Measurements from ENCODE around the gene PSMG4.
A peak's percentile ranks its signal among the peaks of the same experiment; 100 is the strongest.
"Not testable (repeated sequence)": the region's sequence is repeated elsewhere in the genome, so short reads cannot be mapped to it uniquely, and the experiment has no call there.

PSMG4 gene

DNA sequence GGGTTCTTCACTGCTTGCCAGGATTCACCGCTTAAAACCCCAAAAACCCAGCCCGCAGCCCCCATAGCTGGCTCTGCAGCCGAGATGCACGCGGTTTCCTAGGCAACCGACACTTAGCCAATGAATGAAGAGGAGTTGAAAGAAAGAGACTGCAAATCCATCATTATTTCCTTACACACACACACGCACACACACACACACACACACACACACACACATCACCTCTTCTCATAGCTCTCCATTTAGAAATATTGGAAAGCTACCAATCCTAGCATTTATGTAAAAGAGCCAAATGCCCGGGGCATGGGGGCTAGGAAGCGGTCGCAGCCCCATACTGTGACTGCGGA, 27.9 kb upstream of the PSMG4 start:
- no peak for DNase-seq

DNA sequence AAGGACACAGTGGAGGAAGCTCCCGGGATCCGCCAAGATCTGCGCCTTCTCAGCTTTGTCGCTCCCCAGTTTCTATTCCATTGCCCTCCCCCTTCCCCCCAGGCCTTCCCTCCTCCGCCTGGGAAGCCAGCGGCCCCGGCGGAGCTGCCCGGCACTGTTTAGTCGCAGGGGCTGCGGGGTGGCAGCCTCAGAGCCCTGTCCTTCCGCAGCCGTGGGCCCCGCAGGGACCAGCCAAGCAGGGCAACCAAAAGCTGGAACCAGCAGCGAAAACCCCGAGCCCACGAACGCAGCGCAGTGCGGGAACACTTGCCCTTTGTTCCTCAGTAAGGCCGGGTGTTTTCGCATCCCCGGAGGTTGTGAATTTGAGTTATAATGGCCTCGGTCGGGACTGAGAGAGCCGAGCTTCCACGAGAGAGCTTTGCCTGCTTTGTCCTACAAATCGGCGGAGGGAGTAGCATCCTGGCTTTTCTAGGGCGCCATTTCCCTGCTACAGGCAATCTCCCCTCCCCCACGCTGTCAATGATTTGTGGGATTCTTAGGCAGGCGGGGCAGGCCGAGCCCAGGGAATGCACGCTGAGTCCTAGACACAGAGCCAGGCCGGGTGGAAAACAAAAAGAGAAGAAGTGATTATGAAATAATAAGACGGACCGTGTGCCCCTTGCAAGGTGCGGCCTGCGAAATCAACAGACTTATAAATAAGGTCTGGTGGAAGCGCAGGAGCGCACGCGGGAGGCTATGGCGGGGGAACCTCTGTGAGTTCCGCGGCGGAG, 27.3 kb upstream of the PSMG4 start:
- DNase-seq: no peak

DNA sequence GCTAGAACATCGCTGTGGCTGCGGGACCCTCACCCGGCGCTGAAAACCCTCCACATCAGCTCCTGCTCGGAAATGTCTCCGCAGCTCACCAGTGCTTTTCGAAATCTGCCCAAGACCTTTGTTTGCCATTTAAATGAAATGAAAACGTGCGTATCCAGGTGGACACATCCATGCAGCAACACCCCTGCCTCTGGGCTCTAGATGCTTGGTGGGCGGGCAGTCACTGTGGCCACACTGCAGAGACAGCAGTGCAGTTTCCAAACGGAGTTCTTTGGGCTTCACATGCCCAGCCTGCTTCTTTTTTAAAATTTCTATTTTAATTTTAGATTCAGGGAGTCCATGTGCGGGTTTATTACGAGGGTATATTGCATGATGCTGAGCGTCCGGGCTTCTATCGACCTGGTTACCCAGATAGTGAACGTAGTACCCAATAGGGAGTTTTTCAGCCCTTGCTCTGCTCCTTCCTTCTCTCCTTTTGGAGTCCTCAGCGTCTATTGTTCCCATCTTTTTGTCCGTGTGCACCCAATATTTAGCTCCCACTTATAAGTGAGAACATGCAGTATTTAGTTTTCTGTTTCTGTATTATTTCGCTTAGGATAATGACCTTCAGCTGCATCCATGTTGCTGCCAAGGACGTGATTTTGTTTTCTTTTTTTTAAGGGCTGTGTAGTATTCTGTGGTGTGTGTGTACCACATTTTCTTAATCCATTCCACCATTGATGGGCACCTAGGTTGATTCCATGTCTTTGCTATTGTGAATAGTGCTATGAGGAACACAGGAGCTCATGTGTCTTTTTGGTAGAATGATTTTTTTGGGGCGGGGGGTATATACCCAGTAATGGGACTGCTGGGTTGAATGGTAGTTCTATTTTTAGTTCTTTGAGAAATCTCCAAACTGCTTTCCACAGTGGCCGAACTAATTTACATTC, 26.5 kb upstream of the PSMG4 start:
- no peak for DNase-seq

- no peak for DNase-seq
Observed at GRCh38 chr6:3233321-3233720, 25.4 kb upstream of the PSMG4 start.

DNA sequence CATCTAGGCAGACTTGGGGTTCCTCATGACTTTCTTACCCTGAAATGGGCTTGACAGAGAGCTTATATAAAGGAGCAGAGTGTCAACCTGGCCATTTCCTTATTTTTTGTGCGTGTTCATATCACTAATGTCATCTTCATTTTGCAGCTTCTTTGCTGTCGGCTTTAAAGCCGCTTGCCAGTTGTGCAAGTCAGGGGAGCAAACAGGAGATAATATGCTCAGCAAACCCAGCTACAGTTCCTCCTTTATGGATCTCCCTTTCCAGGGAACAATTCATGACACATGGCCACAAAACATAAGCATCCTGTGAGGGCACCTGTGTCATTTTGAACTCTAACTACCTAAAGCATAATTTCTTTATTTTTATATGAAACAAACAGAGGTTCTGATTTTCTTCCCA, 24.8 kb upstream of the PSMG4 start:
- DNase-seq: no peak

GRCh38 chr6:3235486-3235885, 23.3 kb upstream of the PSMG4 start:
- no peak for DNase-seq

DNA sequence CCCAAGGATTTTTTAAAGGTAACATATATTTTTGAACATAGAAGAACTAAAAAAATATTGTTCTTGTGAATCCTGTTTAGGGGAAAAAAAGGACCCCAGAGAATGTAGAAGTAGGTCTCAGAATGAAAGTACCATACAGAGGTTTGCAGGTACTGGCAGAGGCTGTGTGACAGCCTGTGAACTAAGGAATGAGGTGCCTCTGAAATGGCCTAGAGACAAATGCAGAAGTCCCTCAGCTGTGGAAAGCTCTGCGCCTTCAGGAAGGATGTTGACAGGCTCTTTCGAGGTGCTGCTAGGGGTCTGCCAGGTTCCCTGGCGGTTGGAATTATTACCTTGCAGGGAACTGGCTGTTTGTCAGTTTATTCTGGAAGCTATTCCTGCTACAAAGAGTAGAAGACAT, 22.7 kb upstream of the PSMG4 start:
- DNase-seq: no peak

DNA sequence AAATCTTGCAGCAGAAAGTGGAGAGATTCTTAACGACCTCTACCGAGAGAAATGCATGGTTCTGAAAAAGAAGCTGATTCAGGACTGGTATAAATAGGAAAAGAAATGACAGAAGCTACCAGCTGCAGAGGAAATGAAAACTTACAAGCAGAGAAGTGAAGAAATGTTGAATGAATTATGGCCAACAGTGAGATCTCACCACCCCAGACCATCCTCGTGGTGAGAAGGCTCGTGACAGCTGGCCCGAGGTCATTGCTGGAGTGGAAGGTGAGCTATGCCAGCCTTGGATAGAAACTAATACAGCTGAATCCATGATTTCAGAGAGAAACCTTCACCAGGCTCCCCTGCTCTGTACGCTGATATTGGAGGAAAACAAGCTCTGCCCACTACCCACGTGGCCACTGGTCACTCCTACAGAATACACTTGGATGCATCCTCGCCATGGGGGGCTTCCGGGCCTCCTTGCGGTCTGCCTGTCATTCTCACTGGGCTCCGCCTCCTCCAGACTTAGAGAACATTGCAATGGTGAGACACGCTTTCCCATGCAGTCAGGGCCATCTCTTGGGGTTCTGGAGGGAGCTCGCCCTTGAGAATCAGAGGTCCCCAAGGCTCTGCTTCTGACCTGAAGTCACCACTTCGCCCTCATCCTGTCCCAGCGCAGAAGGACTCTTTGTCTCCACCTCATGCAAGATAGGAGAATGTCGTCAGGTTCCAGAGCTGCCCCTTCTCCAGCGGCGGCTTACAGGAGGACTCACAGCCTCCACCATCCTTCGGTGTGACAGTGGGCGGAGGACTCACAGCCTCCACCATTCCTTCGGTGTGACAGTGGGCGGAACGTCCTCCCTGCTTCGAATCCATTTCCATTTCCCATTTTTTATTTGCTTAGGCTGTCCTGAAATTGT, 20.7 kb upstream of the PSMG4 start:
- no peak for DNase-seq

DNA sequence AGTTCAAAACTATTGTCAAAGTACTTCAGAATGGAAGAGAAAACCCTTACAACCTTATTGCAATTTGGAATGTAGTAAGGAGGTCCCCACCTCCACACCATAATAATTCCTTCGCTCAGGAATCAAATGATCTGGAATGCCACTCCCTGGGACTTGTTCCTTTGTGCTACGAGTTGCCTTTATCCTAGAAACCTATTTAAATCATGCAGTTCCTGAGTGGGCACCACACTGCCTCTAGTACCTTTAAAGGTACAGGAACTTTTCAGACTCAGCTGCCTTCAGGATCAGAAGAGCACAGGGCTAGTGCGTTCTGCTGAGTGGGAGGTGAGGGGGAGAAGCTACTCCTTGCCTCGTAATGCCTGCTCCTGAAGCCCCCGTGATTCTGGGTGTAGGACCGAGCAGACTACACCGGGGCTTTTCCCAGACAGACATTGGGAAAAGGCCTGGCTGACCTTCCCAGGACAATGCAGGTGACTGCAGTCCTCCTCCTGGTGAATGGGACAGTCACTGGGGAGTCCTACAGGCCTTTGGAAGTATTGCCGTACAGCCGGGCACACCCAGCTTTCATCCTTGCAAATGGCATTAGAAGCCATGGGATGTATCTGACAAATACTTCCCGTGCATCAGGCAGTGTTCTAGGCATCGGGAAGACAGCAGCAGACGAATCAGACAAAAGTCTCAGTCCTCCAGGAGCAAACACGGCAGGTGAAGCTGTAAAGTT, 19.5 kb upstream of the PSMG4 start:
- DNase-seq: no peak

DNA sequence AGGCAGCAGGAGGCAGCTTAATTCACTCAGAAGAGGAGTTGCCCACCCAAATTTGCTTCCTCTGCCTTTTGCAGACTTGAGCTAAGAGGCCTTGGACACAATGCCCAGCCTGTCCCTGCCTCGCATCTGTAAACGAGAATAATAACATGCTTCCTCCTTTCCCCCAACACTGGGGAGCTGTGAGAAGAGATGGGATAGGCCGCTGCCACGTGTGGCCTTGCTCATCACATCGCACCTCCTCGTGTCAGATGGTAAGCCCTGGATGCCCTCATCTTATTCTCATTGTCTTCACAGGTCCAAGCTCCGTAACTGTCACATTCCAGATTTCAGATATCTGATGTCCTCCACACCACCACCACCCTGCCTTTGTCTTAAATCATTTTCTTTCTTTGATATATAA, 18.2 kb upstream of the PSMG4 start:
- DNase-seq: no peak

- DNase-seq: not testable (repeated sequence)
Observed at GRCh38 chr6:3241745-3242144, 17.0 kb upstream of the PSMG4 start.

GRCh38 chr6:3242768-3243167, 16.0 kb upstream of the PSMG4 start:
- no peak for DNase-seq

DNA sequence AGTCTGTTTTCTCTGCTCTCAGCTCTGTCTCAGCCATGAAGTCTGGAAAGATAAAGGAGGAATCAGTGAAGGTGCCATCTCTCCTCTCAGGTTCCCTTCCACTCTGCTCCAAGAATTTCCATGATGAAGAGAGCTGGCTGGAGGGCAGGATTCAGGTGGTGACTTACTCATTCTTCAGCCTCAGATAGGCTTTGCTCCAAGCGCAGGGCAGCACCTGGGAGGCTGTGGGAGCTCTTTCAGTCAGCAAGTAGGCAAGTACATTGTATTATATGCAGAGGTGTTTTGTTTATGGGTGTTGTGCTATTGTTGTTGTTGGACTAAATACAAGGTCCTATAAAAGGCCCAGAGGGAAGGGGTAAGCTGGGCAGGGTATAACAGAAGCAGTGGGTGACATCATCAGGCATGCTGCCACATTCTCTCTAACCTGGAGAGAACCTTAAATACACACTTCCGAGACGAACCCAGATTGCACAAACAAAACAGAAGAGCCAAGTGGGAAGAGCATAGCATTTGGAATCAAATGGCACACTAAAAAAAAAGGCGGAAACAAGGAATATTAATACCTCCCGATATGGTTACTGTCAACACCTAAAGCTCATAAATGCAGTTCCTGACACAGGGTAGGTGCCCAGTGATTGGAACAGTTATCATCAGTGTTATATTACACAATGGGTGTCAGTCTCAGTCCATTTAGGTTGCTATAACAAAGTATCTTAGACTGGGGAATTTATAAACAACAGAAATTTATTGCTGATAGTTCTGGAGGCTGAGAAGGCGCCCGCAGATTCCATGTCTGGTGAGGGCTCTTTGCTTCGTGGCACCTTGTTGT, 14.5 kb upstream of the PSMG4 start:
- no peak for DNase-seq

GRCh38 chr6:3244832-3245161, 13.9 kb upstream of the PSMG4 start:
- DNase-seq: not testable (repeated sequence)

DNA sequence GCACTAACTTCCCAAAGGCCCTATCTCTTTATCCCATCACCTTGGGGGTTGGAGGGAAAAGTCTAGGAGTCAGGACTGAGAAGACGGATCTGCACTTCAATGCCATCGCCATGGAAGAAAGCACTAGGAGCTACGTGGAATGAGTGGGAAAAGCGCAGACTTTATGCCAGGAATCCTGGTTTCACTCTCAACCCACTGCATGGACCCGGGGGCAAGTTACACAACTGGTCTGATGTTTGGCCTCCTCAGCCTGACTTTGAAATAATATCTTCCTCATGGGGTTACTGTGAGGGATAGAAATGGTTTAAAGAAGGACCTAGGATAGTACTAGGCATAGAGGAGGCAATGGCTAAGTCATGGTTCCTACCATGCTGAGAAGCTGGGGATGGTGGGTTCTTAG, 13.5 kb upstream of the PSMG4 start:
- DNase-seq: no peak

DNA sequence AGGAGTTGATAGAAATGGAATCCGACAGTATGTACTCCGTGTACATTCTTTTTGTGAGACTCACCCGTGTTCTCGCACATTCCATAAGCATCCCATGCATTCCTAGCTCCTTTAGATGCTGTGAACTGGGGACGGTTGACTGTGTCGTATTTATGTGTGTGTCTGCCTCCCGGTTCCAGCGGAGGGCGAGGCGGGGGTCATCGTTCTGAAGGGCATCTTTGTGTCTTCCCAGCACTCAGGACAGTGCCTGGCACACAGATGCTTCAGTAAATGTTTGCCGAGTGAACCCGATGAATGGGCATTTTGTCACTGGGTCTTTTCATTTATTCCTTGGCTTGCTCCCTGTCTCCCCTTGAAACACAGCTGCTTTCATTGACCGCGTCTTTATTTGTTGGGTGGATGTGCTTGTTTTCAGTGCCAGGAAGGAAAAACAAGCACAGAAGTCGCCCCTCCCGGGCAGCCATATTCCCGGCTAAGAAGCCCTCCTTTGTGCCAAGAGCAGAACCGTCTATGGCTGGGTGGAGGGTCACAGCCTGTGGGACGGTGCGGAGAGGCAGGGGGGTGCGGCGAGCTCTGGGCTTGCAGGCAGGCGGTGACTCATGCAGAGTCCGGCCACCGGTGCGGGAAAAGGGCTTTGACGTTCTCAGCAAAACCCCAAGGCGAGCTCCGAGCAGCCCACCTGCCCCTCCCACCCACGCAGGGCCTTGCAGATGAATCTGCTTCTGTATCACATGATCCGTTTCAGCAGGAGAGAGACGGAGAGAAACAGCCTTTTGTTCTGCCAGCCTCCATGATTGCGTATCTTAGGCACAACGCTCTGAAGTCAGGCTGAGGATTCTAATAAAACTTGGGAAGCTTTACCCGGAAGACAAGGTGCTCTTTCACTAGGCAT, 11.2 kb upstream of the PSMG4 start:
- DNase-seq: no peak

- DNase-seq: no peak
Observed at GRCh38 chr6:3249821-3250220, 8.9 kb upstream of the PSMG4 start.

DNA sequence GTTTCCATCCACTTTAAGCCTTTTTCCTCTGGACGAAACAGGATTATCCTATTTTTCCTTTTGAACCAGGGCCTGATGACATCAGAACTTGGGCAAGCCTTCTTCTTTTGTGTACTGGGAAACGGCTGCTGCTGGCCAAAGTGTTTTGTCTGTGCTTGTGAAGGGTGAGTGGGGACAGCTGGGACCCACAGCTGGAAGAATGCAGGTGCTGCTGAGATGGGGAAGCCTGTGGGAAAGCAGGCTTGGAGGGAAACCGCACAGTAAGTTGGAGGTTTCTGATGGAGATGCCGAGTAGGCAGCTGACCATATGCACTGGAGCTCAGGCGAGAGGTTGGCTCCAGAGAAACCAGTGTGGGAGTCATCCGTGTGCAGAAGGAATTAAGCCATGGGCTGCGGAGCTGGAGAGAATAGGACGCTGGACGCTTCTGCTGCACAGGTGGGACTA, 8.5 kb upstream of the PSMG4 start:
- DNase-seq: no peak

GRCh38 chr6:3251462-3252314, 7.1 kb upstream of the PSMG4 start:
- peak; percentile 80 to 84 for DNase-seq

GRCh38 chr6:3252369-3252768, 6.4 kb upstream of the PSMG4 start:
- no peak for DNase-seq
